K562 (cell line): ENCODE measurements around the gene OSGEP. TPM values are rescaled to one million over a fixed set of nuclear protein-coding genes. Genes with fewer than 3 reads are reported as not detected.

Experiments used
- CBFA2T3 ChIP-seq: fragments of 450-650 bp; IDR thresholded peaks from 2 replicates; pipeline ENCODE4 v1.6.1; 2017
- NFATC3 ChIP-seq: fragments of 450-650 bp; IDR thresholded peaks from 2 replicates; pipeline ENCODE4 v1.6.1; 2017; ENCODE audit warnings: mild to moderate bottlenecking
- NR4A1 ChIP-seq, 2 experiments: fragments of 250-450 bp in 1 of 2; fragments of 450-650 bp in 1 of 2; sonication (Bioruptor Pico) in 1 of 2; IDR thresholded peaks; 2 replicates each; pipeline versions ENCODE4 v1.4.0 to v1.6.1; 2016 to 2020; ENCODE audit warnings: mild to moderate bottlenecking in 2 of 2, missing compliant biosample characterization in 1 of 2, missing genetic modification characterization in 1 of 2, moderate library complexity in 1 of 2
- POU5F1 ChIP-seq: fragments of 150-350 bp; IDR thresholded peaks from 2 replicates; pipeline ENCODE4 v1.6.1; 2014; ENCODE audit warnings: borderline replicate concordance, low read length, low read depth, mild to moderate bottlenecking; ENCODE audit not compliant: partially characterized antibody
- TAL1 ChIP-seq: fragments of 450-650 bp; IDR thresholded peaks from 2 replicates; pipeline ENCODE4 v1.6.1; 2016; ENCODE audit warnings: mild to moderate bottlenecking
- TEAD4 ChIP-seq, 2 experiments: sonication (generic) in 1 of 2; formaldehyde crosslinking in 1 of 2; IDR thresholded peaks; 2 replicates each; pipeline versions ENCODE4 v1.6.1 to v1.8.0; 2012 to 2022; ENCODE audit warnings: borderline replicate concordance in 1 of 2, inconsistent platforms in 1 of 2, low read length in 1 of 2, mild to moderate bottlenecking in 1 of 2, missing genetic modification reagents in 1 of 2
- polyA plus RNA-seq, 8 experiments: library from polyadenylated mRNA; depleted of rRNA in 4 of 8; stranded (reverse) in 5 of 8; unstranded in 3 of 8; fragments of >200 nt; fragmentation: Nextera tagmentation in 2 of 8; fragmentation: Illumina TruSeq in 1 of 8; extraction: Ambion mirVana in 2 of 8; extraction: Trizol in 1 of 8; gene quantifications; 2 replicates each; pipeline versions ENCODE4 v1.2.1 to v1.2.3, GENCODE V29; 2011 to 2014; ENCODE audit warnings: inconsistent platforms in 1 of 8, missing spikeins in 1 of 8
- total RNA-seq, 7 experiments: library from RNA; depleted of rRNA in 6 of 7; stranded (reverse); fragments of >200 nt in 6 of 7; fragmentation: Illumina TruSeq in 2 of 7; extraction: Trizol in 2 of 7; gene quantifications; 2 replicates each; pipeline versions ENCODE4 v1.2.1 to v1.2.3, GENCODE V29; 2011 to 2021; ENCODE audit warnings: low replicate concordance in 1 of 7
- TF ChIP-seq, protein P1 (sequence below), 3 experiments: fragments of 200-800 bp in 1 of 3; fragments of 250-450 bp in 1 of 3; fragments of 450-650 bp in 1 of 3; sonication (Bioruptor Pico) in 1 of 3; sonication (Bioruptor generic) in 1 of 3; formaldehyde crosslinking in 1 of 3; IDR thresholded peaks; 2 replicates each; pipeline versions ENCODE4 v1.6.1 to v1.8.0; 2016 to 2022; ENCODE audit warnings: mild to moderate bottlenecking in 2 of 3, missing genetic modification characterization in 2 of 3, missing compliant biosample characterization in 1 of 3, moderate library complexity in 1 of 3
- TF ChIP-seq, protein P2 (sequence below): fragments of 250-450 bp; sonication (Bioruptor Pico); IDR thresholded peaks from 2 replicates; pipeline ENCODE4 v1.8.0; 2021; ENCODE audit warnings: borderline replicate concordance, mild to moderate bottlenecking, moderate library complexity; ENCODE audit not compliant: poor library complexity, severe bottlenecking
- TF ChIP-seq, protein P3 (sequence below): fragments of 450-650 bp; IDR thresholded peaks from 2 replicates; pipeline ENCODE4 v1.6.1; 2016; ENCODE audit warnings: low read depth
- TF ChIP-seq, protein P4 (sequence below): fragments of 200-800 bp; sonication (Bioruptor generic); IDR thresholded peaks from 2 replicates; pipeline ENCODE4 v1.6.1; 2017; ENCODE audit warnings: missing genetic modification characterization, missing compliant biosample characterization
- TF ChIP-seq, protein P5 (sequence below): fragments of 450-650 bp; formaldehyde crosslinking; IDR thresholded peaks from 2 replicates; pipeline ENCODE4 v1.4.0; 2022; ENCODE audit warnings: missing genetic modification characterization

OSGEP gene
- total and polyA plus RNA-seq, 9 of the 15 experiments (the other 6 are each of a cell fraction or from before 2014, with no cell fraction given), result 32.1 to 59.2 (median 44.1) TPM

DNA sequence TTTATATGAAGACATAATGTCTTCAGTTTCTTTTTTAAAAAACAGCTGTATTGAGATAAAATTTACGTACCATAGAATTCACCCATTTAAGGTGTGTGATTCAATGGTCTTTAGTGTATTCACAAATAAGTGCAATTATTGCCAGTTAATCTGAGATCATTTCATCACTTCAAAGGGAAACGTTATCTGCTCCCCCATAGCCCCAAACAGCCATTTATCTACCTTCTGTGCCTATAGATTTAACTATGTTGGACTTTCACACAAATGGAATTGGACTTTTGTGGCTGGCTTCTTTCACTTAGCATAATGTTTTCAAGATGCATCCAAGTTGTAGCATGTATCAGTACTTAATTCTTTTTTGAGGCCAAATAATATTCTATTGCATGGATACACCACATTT lies 24.3 kb upstream of the OSGEP start (continued):
- TF ChIP-seq, protein P1, sequence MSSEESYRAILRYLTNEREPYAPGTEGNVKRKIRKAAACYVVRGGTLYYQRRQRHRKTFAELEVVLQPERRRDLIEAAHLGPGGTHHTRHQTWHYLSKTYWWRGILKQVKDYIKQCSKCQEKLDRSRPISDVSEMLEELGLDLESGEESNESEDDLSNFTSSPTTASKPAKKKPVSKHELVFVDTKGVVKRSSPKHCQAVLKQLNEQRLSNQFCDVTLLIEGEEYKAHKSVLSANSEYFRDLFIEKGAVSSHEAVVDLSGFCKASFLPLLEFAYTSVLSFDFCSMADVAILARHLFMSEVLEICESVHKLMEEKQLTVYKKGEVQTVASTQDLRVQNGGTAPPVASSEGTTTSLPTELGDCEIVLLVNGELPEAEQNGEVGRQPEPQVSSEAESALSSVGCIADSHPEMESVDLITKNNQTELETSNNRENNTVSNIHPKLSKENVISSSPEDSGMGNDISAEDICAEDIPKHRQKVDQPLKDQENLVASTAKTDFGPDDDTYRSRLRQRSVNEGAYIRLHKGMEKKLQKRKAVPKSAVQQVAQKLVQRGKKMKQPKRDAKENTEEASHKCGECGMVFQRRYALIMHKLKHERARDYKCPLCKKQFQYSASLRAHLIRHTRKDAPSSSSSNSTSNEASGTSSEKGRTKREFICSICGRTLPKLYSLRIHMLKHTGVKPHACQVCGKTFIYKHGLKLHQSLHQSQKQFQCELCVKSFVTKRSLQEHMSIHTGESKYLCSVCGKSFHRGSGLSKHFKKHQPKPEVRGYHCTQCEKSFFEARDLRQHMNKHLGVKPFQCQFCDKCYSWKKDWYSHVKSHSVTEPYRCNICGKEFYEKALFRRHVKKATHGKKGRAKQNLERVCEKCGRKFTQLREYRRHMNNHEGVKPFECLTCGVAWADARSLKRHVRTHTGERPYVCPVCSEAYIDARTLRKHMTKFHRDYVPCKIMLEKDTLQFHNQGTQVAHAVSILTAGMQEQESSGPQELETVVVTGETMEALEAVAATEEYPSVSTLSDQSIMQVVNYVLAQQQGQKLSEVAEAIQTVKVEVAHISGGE (CRISPR knock-in tag; IDR thresholded peaks at IDR 0.05), result no peak
- peak; percentile 53 for TF ChIP-seq TEAD4 (IDR thresholded peaks at IDR 0.05; ENCODE audit: low read length)
- TF ChIP-seq TEAD4 (CRISPR knock-in tag; IDR thresholded peaks at IDR 0.05; ENCODE audit: borderline replicate concordance), result no peak
- TF ChIP-seq, protein P2, sequence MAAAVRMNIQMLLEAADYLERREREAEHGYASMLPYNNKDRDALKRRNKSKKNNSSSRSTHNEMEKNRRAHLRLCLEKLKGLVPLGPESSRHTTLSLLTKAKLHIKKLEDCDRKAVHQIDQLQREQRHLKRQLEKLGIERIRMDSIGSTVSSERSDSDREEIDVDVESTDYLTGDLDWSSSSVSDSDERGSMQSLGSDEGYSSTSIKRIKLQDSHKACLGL (CRISPR knock-in tag), result no peak
- TF ChIP-seq NFATC3, result no peak
- TF ChIP-seq CBFA2T3, result peak; percentile 32
- TF ChIP-seq, protein P3, sequence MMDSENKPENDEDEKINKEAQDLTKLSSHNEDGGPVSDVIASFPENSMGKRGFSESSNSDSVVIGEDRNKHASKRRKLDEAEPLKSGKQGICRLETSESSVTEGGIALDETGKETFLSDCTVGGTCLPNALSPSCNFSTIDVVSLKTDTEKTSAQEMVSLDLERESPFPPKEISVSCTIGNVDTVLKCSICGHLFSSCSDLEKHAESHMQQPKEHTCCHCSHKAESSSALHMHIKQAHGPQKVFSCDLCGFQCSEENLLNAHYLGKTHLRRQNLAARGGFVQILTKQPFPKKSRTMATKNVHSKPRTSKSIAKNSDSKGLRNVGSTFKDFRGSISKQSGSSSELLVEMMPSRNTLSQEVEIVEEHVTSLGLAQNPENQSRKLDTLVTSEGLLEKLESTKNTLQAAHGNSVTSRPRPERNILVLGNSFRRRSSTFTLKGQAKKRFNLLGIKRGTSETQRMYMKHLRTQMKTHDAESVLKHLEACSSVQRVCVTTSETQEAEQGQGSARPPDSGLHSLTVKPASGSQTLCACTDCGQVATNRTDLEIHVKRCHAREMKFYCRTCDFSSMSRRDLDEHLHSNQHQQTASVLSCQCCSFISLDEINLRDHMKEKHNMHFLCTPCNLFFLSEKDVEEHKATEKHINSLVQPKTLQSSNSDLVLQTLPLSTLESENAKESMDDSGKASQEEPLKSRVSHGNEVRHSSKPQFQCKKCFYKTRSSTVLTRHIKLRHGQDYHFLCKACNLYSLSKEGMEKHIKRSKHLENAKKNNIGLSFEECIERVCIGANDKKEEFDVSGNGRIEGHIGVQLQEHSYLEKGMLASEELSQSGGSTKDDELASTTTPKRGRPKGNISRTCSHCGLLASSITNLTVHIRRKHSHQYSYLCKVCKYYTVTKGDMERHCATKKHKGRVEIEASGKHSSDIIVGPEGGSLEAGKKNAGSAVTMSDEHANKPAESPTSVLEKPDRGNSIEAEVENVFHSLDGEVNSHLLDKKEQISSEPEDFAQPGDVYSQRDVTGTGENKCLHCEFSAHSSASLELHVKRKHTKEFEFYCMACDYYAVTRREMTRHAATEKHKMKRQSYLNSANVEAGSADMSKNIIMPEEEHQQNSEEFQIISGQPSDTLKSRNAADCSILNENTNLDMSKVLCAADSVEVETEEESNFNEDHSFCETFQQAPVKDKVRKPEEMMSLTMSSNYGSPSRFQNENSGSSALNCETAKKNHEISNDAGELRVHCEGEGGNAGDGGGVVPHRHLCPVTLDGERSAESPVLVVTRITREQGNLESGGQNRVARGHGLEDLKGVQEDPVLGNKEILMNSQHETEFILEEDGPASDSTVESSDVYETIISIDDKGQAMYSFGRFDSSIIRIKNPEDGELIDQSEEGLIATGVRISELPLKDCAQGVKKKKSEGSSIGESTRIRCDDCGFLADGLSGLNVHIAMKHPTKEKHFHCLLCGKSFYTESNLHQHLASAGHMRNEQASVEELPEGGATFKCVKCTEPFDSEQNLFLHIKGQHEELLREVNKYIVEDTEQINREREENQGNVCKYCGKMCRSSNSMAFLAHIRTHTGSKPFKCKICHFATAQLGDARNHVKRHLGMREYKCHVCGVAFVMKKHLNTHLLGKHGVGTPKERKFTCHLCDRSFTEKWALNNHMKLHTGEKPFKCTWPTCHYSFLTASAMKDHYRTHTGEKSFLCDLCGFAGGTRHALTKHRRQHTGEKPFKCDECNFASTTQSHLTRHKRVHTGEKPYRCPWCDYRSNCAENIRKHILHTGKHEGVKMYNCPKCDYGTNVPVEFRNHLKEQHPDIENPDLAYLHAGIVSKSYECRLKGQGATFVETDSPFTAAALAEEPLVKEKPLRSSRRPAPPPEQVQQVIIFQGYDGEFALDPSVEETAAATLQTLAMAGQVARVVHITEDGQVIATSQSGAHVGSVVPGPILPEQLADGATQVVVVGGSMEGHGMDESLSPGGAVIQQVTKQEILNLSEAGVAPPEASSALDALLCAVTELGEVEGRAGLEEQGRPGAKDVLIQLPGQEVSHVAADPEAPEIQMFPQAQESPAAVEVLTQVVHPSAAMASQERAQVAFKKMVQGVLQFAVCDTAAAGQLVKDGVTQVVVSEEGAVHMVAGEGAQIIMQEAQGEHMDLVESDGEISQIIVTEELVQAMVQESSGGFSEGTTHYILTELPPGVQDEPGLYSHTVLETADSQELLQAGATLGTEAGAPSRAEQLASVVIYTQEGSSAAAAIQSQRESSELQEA, result no peak
- TF ChIP-seq, protein P4, sequence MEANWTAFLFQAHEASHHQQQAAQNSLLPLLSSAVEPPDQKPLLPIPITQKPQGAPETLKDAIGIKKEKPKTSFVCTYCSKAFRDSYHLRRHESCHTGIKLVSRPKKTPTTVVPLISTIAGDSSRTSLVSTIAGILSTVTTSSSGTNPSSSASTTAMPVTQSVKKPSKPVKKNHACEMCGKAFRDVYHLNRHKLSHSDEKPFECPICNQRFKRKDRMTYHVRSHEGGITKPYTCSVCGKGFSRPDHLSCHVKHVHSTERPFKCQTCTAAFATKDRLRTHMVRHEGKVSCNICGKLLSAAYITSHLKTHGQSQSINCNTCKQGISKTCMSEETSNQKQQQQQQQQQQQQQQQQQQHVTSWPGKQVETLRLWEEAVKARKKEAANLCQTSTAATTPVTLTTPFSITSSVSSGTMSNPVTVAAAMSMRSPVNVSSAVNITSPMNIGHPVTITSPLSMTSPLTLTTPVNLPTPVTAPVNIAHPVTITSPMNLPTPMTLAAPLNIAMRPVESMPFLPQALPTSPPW (CRISPR knock-in tag), result no peak
- TF ChIP-seq POU5F1, result no peak
- TF ChIP-seq NR4A1 (CRISPR knock-in tag; IDR thresholded peaks at IDR 0.05), result no peak
- TF ChIP-seq NR4A1 (tag; IDR thresholded peaks at IDR 0.05), result no peak
- peak; percentile 65 for TF ChIP-seq TAL1
- TF ChIP-seq, protein P5, sequence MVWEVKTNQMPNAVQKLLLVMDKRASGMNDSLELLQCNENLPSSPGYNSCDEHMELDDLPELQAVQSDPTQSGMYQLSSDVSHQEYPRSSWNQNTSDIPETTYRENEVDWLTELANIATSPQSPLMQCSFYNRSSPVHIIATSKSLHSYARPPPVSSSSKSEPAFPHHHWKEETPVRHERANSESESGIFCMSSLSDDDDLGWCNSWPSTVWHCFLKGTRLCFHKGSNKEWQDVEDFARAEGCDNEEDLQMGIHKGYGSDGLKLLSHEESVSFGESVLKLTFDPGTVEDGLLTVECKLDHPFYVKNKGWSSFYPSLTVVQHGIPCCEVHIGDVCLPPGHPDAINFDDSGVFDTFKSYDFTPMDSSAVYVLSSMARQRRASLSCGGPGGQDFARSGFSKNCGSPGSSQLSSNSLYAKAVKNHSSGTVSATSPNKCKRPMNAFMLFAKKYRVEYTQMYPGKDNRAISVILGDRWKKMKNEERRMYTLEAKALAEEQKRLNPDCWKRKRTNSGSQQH (CRISPR knock-in tag), result no peak
